ENCODE measurements around the gene JPT1.

JPT1 gene

DNA sequence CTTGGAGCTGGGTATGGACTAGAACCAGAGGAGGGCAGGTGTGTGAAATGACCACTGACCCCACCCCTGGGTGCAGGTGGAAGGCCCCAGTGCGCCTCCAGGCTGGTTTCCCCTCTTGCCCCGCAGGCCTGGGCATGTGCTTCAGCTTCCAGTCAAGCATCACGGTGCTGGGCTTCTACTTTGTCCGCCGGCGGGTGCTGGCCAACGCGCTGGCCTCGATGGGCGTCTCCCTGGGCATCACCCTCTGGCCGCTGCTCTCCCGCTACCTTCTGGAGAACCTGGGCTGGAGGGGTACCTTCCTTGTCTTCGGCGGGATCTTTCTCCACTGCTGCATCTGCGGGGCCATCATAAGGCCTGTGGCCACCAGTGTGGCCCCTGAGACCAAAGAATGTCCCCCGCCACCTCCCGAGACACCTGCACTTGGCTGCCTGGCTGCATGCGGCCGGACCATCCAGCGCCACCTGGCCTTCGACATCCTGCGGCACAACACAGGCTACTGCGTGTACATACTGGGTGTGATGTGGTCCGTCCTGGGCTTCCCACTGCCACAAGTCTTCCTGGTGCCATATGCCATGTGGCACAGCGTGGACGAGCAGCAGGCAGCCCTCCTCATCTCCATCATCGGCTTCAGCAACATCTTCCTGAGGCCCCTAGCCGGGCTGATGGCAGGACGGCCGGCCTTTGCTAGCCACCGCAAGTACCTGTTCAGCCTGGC, 54.3 kb downstream of the JPT1 start:
- Mint-ChIP-seq H3K36me3 (peaks cover 2% of the 10 kb centered on the region), H3K27me3 (peaks cover 18% of the 10 kb centered on the region), H3K4me3 (no peak overlapping the region), H3K4me1 (peaks cover 5% of the 10 kb centered on the region), H3K9me3 (no peaks in the 10 kb centered on the region), H3K27ac (no peak overlapping the region)
- CTCF ChIA-PET: interaction anchor here (1.2 kb wide), 1 partner anchor 14 kb away, joined by 4 read pairs; no protein-coding TSS in a partner anchor
- DNase-seq: no peak

- Mint-ChIP-seq H3K36me3 (peaks cover 2% of the 10 kb centered on the region), H3K4me1 (peaks cover 5% of the 10 kb centered on the region), H3K27me3 (peaks cover 16% of the 10 kb centered on the region), H3K9me3 (no peaks in the 10 kb centered on the region), H3K4me3 (no peak overlapping the region), H3K27ac (no peak overlapping the region)
- CTCF ChIA-PET: interaction anchor here (1.2 kb wide), 1 partner anchor 15 kb away, joined by 4 read pairs; no protein-coding TSS in a partner anchor
- DNase-seq: no peak
Observed at GRCh38 chr17:75098861-75099260, 55.5 kb downstream of the JPT1 start.

- H3K9me3 Mint-ChIP-seq: no peaks in the 10 kb centered on the region
- peaks cover 10% of the 10 kb centered on the region for H3K27me3 Mint-ChIP-seq
- peaks cover 5% of the 10 kb centered on the region for H3K4me1 Mint-ChIP-seq
- CTCF ChIA-PET: interaction anchor here (0.8 kb wide), 1 partner anchor 8 kb away, joined by 3 read pairs; no protein-coding TSS in a partner anchor
- no peak overlapping the region for H3K4me3 Mint-ChIP-seq
- DNase-seq: no peak
- peaks cover 2% of the 10 kb centered on the region for H3K36me3 Mint-ChIP-seq
- H3K27ac Mint-ChIP-seq: no peak overlapping the region
Observed at GRCh38 chr17:75097865-75098264, 56.4 kb downstream of the JPT1 start.

DNA sequence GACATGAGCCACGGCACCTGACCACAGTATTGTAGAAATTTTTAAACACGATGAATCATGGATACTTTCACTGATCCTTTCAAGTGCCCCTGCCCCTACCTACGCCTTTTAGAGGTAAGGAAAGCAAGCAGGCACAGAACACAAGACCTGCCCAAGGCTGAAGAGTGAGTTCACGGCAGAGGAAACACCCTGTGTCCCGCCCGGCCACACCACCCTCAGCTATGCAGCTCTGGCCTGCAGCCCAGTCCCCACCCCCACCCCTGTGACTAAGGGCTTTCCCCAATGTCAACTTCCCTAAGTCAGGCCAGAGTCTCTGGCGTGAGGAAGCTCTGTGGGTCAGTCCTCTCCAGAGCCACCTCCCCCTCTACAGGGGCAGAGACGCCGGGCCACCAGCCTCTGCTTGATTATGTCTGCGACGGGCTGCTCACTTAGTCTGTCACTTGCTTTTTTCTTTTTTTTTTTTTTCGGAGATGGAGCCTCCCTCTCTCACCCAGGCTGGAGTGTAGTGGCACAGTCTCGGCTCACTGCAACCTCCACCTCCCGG, 58.2 kb downstream of the JPT1 start:
- peaks cover 2% of the 10 kb centered on the region for H3K36me3 Mint-ChIP-seq
- no peaks in the 10 kb centered on the region for H3K27me3 Mint-ChIP-seq
- H3K27ac Mint-ChIP-seq: no peak overlapping the region
- peaks cover 8% of the 10 kb centered on the region for H3K4me1 Mint-ChIP-seq
- H3K9me3 Mint-ChIP-seq: no peaks in the 10 kb centered on the region
- no peak overlapping the region for H3K4me3 Mint-ChIP-seq
- no peak for DNase-seq
- CTCF ChIA-PET: no interaction called here

DNA sequence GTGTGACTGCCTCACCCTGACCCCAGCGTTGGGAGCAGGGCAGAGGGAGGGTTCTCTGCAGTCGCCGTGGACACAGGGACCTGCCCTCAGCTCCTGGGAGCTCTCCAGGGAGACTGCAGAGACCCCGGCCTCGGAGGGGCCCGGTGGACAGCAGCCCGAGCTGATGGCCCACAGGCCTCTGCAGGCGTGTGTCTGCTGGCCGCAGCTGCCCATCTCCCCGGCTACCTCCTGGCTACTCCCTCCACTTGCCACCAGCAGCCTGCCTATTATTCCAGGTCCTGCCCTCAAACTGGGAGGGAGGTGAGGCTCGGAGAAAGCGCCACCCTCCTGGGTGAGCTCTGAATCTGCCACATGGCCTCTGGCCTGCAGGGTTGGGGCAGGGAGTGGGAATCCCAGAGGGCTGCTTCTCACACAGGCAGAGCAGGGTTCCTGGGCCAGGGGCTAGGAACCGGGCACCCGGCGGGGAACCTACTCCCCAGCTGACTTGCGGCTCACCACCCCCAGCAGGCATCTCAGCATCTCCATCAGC, 59.4 kb downstream of the JPT1 start:
- Mint-ChIP-seq H3K4me3 (no peak overlapping the region), H3K27ac (no peak overlapping the region), H3K4me1 (peaks cover 17% of the 10 kb centered on the region), H3K27me3 (no peaks in the 10 kb centered on the region), H3K36me3 (peaks cover 2% of the 10 kb centered on the region), H3K9me3 (no peaks in the 10 kb centered on the region)
- no peak for DNase-seq
- CTCF ChIA-PET: interaction anchor here (1.1 to 1.7 kb wide), 3 partner anchors 10 to 134 kb away, joined by 3 to 6 read pairs (median 5); no protein-coding TSS in a partner anchor

DNA sequence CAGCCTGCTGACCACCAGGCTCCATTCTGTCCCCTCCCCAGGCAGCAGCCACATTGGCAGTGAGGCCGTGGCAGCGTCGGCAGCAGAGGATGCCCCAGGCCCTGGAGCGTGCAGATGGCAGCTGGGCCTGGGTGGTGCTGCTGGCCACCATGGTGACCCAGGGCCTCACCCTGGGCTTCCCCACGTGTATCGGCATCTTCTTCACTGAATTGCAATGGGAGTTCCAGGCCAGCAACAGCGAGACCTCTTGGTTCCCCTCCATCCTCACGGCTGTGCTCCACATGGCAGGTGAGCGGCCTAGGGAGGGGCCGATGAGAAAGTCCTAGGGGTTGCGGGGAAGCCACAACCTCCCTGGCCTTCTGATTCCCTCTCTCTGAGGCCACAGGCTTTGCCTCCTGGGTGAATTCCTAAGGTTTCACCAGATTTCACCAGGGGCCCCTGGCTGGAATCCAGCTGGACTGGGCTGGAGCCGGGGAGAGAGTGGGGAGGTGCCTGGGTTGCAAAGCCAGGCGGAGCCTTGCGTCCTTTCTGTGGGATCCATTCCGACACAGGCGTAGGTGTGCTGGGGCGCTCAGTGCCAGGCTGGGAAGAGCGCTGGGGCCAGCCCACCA, 60.7 kb downstream of the JPT1 start:
- no peaks in the 10 kb centered on the region for H3K9me3 Mint-ChIP-seq
- no peaks in the 10 kb centered on the region for H3K27me3 Mint-ChIP-seq
- H3K4me1 Mint-ChIP-seq: peaks cover 30% of the 10 kb centered on the region
- CTCF ChIA-PET: interaction anchor here (1.6 to 1.7 kb wide), 2 partner anchors 11 to 133 kb away, joined by 5 to 6 read pairs; no protein-coding TSS in a partner anchor
- peaks cover 2% of the 10 kb centered on the region for H3K36me3 Mint-ChIP-seq
- DNase-seq: no peak
- H3K4me3 Mint-ChIP-seq: no peak overlapping the region
- H3K27ac Mint-ChIP-seq: no peak overlapping the region

- DNase-seq: no peak
- Mint-ChIP-seq H3K36me3 (no peaks in the 10 kb centered on the region), H3K9me3 (no peaks in the 10 kb centered on the region), H3K27me3 (no peaks in the 10 kb centered on the region), H3K4me1 (peaks cover 39% of the 10 kb centered on the region), H3K4me3 (no peak overlapping the region), H3K27ac (no peak overlapping the region)
- CTCF ChIA-PET: interaction anchor here (1.3 to 1.5 kb wide), 2 partner anchors 14 to 130 kb away, joined by 5 to 6 read pairs; no protein-coding TSS in a partner anchor
Observed at GRCh38 chr17:75091855-75092327, 62.4 kb downstream of the JPT1 start.

DNA sequence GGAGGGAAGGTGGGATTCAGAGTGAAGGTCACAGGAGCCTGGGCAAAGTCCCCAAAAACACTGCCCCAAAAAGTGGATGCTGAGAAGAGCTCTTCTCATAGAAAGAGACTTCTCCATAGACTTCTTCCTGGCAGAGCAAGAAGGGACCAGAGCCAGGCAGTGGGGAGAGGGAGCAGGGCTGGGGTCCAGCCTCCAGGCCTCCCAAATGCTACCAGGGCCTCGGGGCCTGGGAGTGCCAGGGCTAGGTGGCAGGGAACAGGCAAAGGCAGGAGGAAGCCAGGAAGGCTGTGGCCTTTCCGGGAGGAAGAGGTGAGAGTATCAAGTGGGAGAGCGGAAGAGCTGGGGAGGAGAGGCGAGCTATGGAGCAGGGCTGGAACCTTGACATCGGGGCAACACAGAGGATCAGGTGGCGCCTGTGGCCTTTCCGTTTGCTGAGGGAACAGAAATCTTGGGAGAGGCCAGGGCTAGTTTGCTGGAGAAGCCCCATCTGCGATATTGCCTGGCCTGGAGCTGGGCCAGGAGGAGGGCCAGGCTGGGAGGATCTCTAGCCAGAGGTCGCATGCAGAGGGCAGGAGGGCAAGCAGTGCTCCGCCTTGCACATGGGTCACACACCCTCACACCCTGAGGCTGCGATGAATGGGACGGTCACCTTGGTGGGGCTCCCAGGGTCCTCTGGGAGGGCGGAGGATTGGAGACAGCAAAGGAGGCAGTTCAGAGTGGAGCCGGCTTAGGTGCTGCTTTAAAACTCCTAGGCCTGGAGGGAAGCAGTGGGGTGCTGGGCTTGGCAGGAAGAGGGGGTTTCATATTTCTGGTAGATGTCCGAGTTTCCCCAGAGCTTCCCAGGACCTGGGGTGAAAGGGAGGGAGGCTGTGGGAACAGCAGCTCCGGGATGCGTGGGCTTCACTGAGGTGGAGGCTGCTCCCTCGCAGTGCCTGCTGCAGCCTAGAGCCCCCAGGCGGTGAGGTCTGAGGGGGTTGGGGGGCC, 63.1 kb downstream of the JPT1 start:
- Mint-ChIP-seq H3K9me3 (no peaks in the 10 kb centered on the region), H3K36me3 (no peaks in the 10 kb centered on the region), H3K27me3 (no peaks in the 10 kb centered on the region), H3K27ac (no peak overlapping the region), H3K4me1 (peaks cover 45% of the 10 kb centered on the region), H3K4me3 (no peak overlapping the region)
- no peak for DNase-seq
- CTCF ChIA-PET: interaction anchor here (1.3 to 1.5 kb wide), 3 partner anchors 15 to 129 kb away, joined by 3 to 6 read pairs (median 5); no protein-coding TSS in a partner anchor

- DNase-seq: no peak
- H3K36me3 Mint-ChIP-seq: no peaks in the 10 kb centered on the region
- peak overlapping the region; percentile 81 for H3K27ac Mint-ChIP-seq
- H3K4me3 Mint-ChIP-seq: peak overlapping the region; percentile 75
- no peaks in the 10 kb centered on the region for H3K27me3 Mint-ChIP-seq
- H3K4me1 Mint-ChIP-seq: peaks cover 54% of the 10 kb centered on the region
- H3K9me3 Mint-ChIP-seq: no peaks in the 10 kb centered on the region
- CTCF ChIA-PET: interaction anchor here (0.5 to 2.5 kb wide), 6 partner anchors 17 to 152 kb away, joined by 3 to 10 read pairs (median 4); no protein-coding TSS in a partner anchor
Observed at GRCh38 chr17:75088465-75089417, 65.6 kb downstream of the JPT1 start.

DNA sequence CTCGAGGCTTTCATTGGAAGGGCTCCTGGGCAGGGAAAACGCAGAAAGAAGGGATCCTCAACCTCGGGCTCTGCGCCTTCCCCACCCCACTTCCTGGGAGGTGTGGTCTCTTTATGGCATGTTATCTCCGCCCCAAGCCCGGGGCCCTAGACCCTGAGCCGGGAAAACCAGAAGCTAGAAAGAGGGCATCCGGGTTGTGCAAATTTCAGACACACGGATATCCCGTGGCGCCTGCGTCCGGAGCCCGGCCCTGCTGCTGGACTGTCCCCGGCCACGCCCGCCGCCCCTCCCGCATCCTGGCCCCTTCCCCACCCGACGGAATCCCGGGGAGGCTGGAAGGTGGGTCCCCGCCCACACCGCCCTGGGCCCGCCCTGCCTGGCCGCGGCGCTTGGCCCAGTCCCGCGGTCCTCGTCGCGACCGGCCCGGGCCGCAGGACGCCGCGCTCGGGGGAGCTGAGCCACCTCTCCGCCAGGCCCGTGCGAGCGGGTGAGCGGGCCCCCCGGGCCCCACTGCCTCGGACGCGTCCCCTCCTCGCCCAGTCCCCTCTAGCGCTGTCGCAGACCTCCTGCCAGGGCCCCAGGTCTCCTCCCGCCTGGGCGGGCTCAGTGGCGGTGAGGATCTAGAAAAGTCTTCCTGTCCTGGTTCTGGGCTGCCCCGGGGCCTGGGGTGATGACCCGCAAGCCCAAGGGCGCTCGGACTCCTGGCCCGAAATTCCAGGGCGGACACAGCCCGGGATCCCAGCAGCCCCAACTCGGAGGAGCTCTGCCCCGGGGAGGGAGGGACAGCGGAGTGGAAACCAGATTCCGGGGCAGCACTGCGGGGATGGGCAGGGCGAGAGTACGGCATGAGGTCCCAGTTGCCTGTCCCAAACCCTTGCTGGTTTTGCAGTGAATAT, 66.5 kb downstream of the JPT1 start, which contains the start of gene SLC16A5:
TSS of gene SLC16A5 (plus strand) at position 397 of the 896 bp plus-strand sequence. CDS start 5,683 bp downstream, outside the sequence.
- H3K27me3 Mint-ChIP-seq: peaks cover under 1% of the 10 kb centered on the region
- peak within 1 kb of the TSS; percentile 77 for H3K4me3 Mint-ChIP-seq
- CTCF ChIA-PET: interaction anchor here (0.5 to 2.5 kb wide), 6 partner anchors 18 to 126 kb away, joined by 3 to 10 read pairs (median 4); no protein-coding TSS in a partner anchor
- peaks cover 54% of the 10 kb centered on the region for H3K4me1 Mint-ChIP-seq
- H3K27ac Mint-ChIP-seq: peak within 1 kb of the TSS; percentile 81
- no peaks in the 10 kb centered on the region for H3K9me3 Mint-ChIP-seq
- no peaks in the 10 kb centered on the region for H3K36me3 Mint-ChIP-seq
- DNase-seq: peak; percentile 76

- no peak for DNase-seq
- no peaks in the 10 kb centered on the region for H3K36me3 Mint-ChIP-seq
- peaks cover 54% of the 10 kb centered on the region for H3K4me1 Mint-ChIP-seq
- CTCF ChIA-PET: interaction anchor here (1.1 to 2.5 kb wide), 4 partner anchors 17 to 126 kb away, joined by 3 to 10 read pairs (median 4); no protein-coding TSS in a partner anchor
- peak overlapping the region; percentile 59 for H3K27ac Mint-ChIP-seq
- H3K27me3 Mint-ChIP-seq: peaks cover 7% of the 10 kb centered on the region
- H3K4me3 Mint-ChIP-seq: peak overlapping the region; percentile 77
- H3K9me3 Mint-ChIP-seq: no peaks in the 10 kb centered on the region
Observed at GRCh38 chr17:75087182-75087557, 67.1 kb downstream of the JPT1 start.

Data from activated naive CD4-positive, alpha-beta T cell treated with anti-CD3 and anti-CD28 coated beads, Interleukin-2, amount 10 ng/mL, durations not matched to agents 7 days and 5 days (primary cell).